Testis (tissue), 2 donors: ENCODE data around the gene ST8SIA1.

Experiments used
- CTCF ChIP-seq, 3 experiments: fragments of 450-650 bp in 2 of 3; fragments of 200-600 bp in 1 of 3; sonication (generic) in 1 of 3; IDR thresholded peaks; one replicate each; pipeline ENCODE4 v1.5.1; 2016 to 2019; ENCODE audit warnings: antibody characterized with exemption in 3 of 3, mild to moderate bottlenecking in 2 of 3, moderate library complexity in 1 of 3
- POLR2A ChIP-seq: fragments of 450-650 bp; IDR thresholded peaks from one replicate; pipeline ENCODE4 v1.6.1; 2017; ENCODE audit warnings: antibody characterized with exemption, mild to moderate bottlenecking, moderate library complexity

- no peak for TF ChIP-seq POLR2A
- TF ChIP-seq CTCF (IDR thresholded peaks at IDR 0.05): no peak
These were observed 88.2 kb downstream of the ST8SIA1 start for GRCh38 chr12:22246217-22246846.
